HG02678 (cell line): ENCODE results near the gene CTXN1.

ENCODE experiments used
- ATAC-seq: cut with Tn5 transposase; IDR thresholded peaks from one replicate; pipeline ENCODE4 v1.9.1; 2021; ENCODE audit warnings: mild to moderate bottlenecking, moderate library complexity; ENCODE audit not compliant: unreplicated experiment

The CTXN1 gene

DNA sequence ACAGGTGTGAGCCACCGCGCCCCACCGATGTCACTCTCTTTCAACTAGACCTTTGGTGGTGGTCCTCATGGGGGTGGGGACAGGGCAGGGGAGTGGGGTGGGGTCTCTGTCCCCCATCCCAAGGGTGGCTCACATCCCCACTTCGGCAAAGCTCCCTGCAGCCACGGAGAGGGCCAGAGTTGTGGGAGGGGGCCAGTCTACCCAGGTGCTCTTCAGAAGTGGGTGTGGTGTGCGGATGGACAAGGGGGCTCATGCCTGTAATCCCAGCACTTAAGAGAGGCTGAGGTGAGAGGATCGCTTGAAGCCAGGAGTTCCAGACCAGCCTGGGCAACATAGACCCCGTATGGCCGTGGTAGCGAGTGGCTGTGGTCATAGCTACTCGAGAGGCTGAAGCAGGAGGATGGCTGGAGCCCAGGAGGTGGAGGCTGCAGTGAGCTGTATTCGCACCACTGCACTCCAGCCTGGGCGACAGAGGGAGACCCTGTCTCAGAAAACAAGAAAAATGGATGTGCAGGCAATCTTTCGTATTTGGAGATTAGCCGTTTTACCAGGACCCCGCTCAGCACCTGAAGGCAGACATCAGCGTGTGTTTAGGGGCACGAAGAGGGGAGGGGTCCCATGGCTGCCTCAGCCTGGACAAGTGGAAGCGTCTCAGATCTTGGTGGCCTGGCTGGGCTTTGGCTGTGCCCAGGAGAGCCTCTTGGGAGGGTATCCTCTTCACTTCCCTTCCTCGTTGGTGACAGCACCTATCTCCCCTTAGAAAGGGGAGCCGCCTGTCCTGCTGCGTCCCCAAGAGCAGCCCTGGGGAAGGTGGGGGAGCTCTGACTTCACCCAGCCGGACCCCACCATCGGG, 10.5 kb downstream of the CTXN1 start:
- no peak for ATAC-seq

GRCh38 chr19:7914598-7915045, 11.3 kb downstream of the CTXN1 start, which contains the start of gene TGFBR3L:
Gene TGFBR3L, plus strand, starts transcription at chr19:7914830.
- no peak for ATAC-seq

GRCh38 chr19:7914099-7914498, 11.8 kb downstream of the CTXN1 start:
- no peak for ATAC-seq

GRCh38 chr19:7913652-7914051, 12.3 kb downstream of the CTXN1 start:
- ATAC-seq = no peak

- no peak for ATAC-seq
Observed at GRCh38 chr19:7912697-7913564, 13.0 kb downstream of the CTXN1 start.

DNA sequence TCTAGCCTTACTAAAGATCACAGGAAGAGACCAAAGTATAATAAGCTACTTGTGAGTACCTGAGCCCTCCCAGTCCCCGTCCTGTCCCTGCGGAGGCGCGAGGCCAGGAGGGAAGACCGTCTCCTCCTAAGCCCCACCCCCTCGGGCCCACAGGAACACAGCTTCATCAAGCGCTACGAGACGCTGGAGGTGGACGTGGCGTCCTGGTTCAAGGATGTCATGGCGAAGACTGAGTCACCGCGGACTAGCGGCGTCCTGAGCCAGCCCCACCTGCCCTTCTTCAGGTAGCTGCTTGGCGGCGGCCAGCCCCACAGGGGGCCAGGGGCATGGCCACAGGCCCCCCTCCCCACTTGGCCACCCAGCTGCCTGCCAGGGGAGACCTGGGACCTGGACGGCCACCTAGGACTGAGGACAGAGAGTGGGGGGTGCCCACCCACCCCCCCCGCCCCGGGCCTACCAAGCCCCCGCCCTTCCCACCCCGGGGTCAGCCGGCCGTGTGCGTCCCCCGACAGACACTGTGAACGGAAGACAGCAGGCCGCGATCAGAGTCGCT, 13.7 kb downstream of the CTXN1 start:
- no peak for ATAC-seq

GRCh38 chr19:7911508-7912143, 14.3 kb downstream of the CTXN1 start:
- no peak for ATAC-seq

DNA sequence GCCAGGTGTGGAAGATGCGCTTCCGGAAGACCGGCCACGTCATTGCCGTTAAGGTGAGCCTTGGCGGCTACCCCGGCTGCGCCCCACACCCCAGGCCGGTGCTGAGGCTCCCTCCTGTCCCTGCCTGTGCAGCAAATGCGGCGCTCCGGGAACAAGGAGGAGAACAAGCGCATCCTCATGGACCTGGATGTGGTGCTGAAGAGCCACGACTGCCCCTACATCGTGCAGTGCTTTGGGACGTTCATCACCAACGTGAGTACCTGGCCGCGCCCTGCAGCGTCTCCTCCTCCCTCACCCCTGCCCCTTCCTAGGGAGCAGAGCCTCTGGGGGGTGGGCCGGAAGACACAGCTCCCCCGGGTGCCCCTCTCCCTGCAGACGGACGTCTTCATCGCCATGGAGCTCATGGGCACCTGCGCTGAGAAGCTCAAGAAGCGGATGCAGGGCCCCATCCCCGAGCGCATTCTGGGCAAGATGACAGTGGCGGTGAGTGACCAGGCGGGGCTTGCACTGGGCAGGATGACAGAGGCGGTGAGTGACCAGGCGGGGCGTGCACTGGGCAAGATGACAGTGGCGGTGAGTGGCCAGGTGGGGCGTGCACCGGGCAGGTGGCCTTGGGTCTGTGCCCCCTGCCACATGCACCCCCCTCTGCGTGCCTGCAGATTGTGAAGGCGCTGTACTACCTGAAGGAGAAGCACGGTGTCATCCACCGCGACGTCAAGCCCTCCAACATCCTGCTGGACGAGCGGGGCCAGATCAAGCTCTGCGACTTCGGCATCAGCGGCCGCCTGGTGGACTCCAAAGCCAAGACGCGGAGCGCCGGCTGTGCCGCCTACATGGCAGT, 15.4 kb downstream of the CTXN1 start:
- ATAC-seq = no peak

GRCh38 chr19:7909471-7910067, 16.4 kb downstream of the CTXN1 start:
- no peak for ATAC-seq

GRCh38 chr19:7908742-7909461, 17.0 kb downstream of the CTXN1 start:
- no peak for ATAC-seq

- ATAC-seq = no peak
Observed at GRCh38 chr19:7908078-7908699, 17.7 kb downstream of the CTXN1 start.

- no peak for ATAC-seq
Observed at GRCh38 chr19:7907544-7907943, 18.4 kb downstream of the CTXN1 start.

GRCh38 chr19:7907122-7907521, 18.8 kb downstream of the CTXN1 start:
- ATAC-seq = no peak

DNA sequence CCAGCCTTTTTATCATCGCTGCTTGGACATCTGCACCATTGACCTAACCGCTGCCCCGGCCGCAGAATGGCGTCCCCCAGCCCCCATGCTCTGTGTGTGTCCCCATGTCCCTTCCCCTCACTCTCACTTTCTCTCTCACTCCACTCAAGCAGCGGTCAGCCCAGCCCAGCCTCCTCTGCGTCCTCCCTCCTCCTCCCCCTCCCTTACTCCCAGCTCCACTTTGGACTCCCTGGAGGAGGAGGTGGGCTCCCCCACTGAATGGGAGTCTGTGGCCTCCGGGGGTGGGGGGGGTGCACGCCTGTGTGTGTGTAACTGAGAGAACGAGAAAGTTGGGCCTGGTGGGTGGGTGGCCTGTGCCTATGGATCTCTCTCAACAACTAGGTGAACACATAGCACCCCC, 20.1 kb downstream of the CTXN1 start:
- no peak for ATAC-seq

DNA sequence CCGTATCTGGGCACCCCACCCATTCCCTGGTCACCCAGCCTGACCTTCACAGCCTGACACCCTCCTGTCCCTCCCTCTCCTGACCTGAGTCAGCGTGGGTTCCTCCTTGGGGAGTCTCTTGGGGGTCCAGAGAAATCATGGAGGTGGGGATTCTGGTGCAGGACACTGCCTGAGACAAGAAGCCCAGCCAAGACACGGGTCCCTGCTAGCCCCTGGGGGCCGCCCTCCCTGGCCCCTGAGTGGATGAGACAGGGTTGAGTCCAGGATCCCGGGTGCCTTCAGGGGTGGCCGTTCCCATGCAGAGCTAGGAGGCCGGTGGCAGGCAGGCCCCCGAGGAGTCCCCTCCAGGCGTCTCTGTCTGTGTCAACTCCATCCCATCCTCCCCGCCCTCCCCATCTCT, 20.7 kb downstream of the CTXN1 start:
- no peak for ATAC-seq

DNA sequence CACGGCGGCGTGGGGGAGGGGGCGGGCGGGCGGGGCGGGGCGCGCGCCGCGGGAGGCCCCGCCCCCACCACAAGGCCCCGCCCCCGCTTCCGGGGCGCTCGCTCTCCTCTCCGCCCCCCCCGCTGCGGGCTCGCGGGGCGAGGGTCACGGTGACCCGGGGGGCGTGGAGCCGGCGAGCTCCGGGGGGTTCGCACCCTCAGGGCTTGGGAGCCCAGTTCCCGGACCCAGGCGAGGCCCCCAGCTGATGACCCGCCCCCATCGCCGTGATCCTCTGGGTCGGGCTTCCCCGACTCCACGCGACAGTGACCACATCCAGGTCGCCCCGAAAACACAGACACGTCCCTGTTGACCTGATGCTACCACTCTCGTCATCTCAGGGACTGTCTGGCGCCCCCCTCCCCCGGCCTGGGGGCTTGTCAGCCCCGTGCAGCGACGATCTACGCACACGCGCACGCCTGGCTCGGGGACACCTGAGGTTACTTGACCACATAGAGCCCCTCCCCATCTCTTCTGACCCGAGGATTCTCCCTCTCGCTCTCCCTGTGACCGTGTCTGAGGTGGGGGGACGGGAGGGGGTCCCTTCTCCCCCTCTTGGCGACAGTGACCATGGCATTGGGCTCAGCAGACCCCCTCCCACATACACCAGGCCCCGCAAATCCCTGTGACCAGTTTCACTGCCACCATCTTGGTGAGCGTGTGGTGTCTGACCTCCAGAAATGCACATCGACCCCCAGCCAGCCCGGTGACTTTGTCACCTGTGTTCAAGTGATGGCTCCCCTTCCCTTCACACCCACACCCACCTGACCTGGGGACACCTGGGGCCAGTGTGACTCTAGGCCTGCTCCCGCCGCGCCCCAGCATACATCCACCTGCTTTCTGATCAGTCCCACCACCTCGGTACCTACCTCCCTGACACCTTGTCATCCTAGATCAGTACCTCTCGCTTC, 21.6 kb downstream of the CTXN1 start:
- peak; percentile 36 for ATAC-seq

DNA sequence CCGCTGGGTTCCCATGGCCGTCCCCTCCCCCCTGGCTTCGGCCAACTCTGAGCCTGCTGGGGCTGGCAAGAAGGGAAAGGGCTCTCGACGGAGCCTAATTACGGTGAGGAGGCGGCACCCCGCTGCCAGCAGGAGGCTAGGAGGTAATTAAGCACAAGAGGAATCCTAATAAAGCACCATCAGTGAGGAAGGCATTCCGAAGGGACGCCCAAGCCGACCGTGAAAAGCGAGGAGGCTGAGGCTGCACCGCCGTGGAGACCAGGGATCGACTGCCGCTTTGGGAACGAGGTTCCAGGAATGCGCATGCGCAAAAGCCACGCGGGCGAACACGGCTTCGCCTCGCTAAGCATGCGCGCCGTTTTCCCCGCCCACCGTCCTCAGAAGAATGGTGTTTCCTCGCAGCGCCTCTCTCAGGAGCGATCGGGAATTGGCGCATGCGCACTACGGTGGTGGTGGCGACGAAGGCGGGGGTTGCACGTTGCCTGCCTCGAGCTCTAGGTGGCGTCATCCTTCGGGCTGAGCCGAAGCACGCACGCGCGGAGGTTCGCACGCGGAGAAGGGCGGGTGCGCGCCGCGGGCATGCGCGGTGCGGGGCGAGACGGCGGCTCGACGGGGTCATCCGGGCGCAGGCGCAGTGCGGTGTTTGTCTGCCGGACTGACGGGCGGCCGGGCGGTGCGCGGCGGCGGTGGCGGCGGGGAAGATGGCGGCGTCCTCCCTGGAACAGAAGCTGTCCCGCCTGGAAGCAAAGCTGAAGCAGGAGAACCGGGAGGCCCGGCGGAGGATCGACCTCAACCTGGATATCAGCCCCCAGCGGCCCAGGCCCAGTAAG, 22.5 kb downstream of the CTXN1 start, which contains the start of gene MAP2K7:
Gene MAP2K7 (plus strand): TSS at position 634 of the 830 bp plus-strand sequence. CDS start 68 bp downstream, at position 702.
- peak; percentile 88 for ATAC-seq
